ENCODE results near the gene KCNV2.
"Not testable (repeated sequence)": the region's sequence is repeated elsewhere in the genome, so short reads cannot be mapped to it uniquely, and the experiment has no call there.

Gene KCNV2

GRCh38 chr9:2717385-2717784, at the start of gene KCNV2:
Gene KCNV2, plus strand, starts transcription at chr9:2717510. Its CDS starts 230 bp downstream, at chr9:2717740.
- DNase-seq, result no peak

GRCh38 chr9:2673161-2673560, 44.1 kb upstream of the KCNV2 start:
- no peak for DNase-seq

GRCh38 chr9:2674141-2674824, 43.0 kb upstream of the KCNV2 start:
- no peak for DNase-seq

GRCh38 chr9:2675834-2676233, 41.5 kb upstream of the KCNV2 start:
- DNase-seq, result no peak

GRCh38 chr9:2676466-2676865, 40.8 kb upstream of the KCNV2 start:
- no peak for DNase-seq

- no peak for DNase-seq
Measured at GRCh38 chr9:2677915-2678889, 39.1 kb upstream of the KCNV2 start.

GRCh38 chr9:2679011-2679410, 38.3 kb upstream of the KCNV2 start:
- no peak for DNase-seq

GRCh38 chr9:2681981-2682380, 35.3 kb upstream of the KCNV2 start:
- DNase-seq, result no peak

GRCh38 chr9:2686911-2687310, 30.4 kb upstream of the KCNV2 start:
- no peak for DNase-seq

- DNase-seq, result no peak
Measured at GRCh38 chr9:2688636-2689035, 28.7 kb upstream of the KCNV2 start.

- no peak for DNase-seq
Measured at GRCh38 chr9:2691212-2691611, 26.1 kb upstream of the KCNV2 start.

- DNase-seq, result no peak
Measured at GRCh38 chr9:2691626-2692025, 25.7 kb upstream of the KCNV2 start.

GRCh38 chr9:2693056-2693455, 24.3 kb upstream of the KCNV2 start:
- DNase-seq, result no peak

GRCh38 chr9:2697492-2697891, 19.8 kb upstream of the KCNV2 start:
- DNase-seq, result no peak

- DNase-seq, result no peak
Measured at GRCh38 chr9:2700398-2700797, 16.9 kb upstream of the KCNV2 start.

- DNase-seq, result no peak
Measured at GRCh38 chr9:2700909-2701550, 16.3 kb upstream of the KCNV2 start.

- DNase-seq, result peak; percentile 51
Measured at GRCh38 chr9:2704504-2704903, 12.8 kb upstream of the KCNV2 start.

GRCh38 chr9:2707256-2707655, 10.1 kb upstream of the KCNV2 start:
- not testable (repeated sequence) for DNase-seq

- no peak for DNase-seq
Measured at GRCh38 chr9:2709645-2710101, 7.6 kb upstream of the KCNV2 start.

- no peak for DNase-seq
Measured at GRCh38 chr9:2711716-2712115, 5.6 kb upstream of the KCNV2 start.

GRCh38 chr9:2718001-2718697, 839 bp downstream of the KCNV2 start:
- no peak for DNase-seq

- DNase-seq, result no peak
Measured at GRCh38 chr9:2718698-2719033, 1.4 kb downstream of the KCNV2 start.

- no peak for DNase-seq
Measured at GRCh38 chr9:2720179-2720654, 2.9 kb downstream of the KCNV2 start.

Measured in hematopoietic multipotent progenitor cell treated with erythropoietin and hydrocortisone succinate and interleukin-3 and kit ligand, for 6 days (in vitro differentiated cells).